Dedifferentiated amniotic fluid mesenchymal stem cell (primary cell): ENCODE results near the gene BSND.

Experiments
- DNase-seq: peaks from one replicate; pipeline ENCODE4 v3.0.0-alpha.2; 2016; ENCODE audit errors: extremely low spot score

The BSND gene

GRCh38 chr1:55060133-55060999 is 61.6 kb downstream of the BSND start:
- no peak for DNase-seq

GRCh38 chr1:55061000-55061705 is 62.4 kb downstream of the BSND start:
- DNase-seq: no peak
